ENCODE measurements around the gene LRRC8E. TPM values are rescaled to one million over a fixed set of nuclear protein-coding genes. Genes with fewer than 3 reads are reported as not detected.

Gene LRRC8E
- total and polyA plus RNA-seq, 4 donors, result 1.8 to 3.3 (median 2.4) TPM; not detected in 1

DNA sequence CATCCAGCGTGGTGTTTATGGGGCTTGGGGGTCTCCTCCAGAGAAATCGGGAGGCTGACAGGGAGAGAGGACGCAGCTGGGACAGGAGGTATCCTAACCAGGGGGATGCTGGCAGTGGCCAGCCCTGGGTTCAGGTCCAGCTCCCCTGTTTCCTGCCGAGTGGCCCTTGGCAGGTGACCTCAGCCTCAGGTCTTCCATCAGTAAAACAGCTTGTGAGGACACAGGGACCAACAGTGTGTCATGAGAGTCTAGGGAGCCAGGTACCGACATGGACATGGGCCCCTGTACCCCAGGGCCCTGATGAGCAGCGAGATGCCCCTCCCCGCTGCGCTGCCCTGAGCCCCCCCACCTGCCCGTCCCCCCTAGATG lies 38.7 kb upstream of the LRRC8E start:
- TF ChIP-seq HNF4A (conservative IDR thresholded peaks at IDR 0.05) (no peak), TAF1 (conservative IDR thresholded peaks at IDR 0.05) (no peak), NR2F2 (IDR thresholded peaks at IDR 0.05) (no peak), GABPA (IDR thresholded peaks at IDR 0.05 in 1 of 2, conservative IDR thresholded peaks at IDR 0.05 in 1 of 2) (no peak), EGR1 (IDR thresholded peaks at IDR 0.05; ENCODE audit: low read depth in 2 of 2) (no peak), HNF4G (IDR thresholded peaks at IDR 0.05) (no peak), RAD21 (IDR thresholded peaks at IDR 0.05) (no peak), FOXA2 (IDR thresholded peaks at IDR 0.05) (no peak), JUND (IDR thresholded peaks at IDR 0.05) (no peak), YY1 (IDR thresholded peaks at IDR 0.05) (no peak), FOXA1 (IDR thresholded peaks at IDR 0.05) (no peak), SP1 (IDR thresholded peaks at IDR 0.05) (no peak), RXRA (IDR thresholded peaks at IDR 0.05) (no peak)
- TF ChIP-seq, protein P1, sequence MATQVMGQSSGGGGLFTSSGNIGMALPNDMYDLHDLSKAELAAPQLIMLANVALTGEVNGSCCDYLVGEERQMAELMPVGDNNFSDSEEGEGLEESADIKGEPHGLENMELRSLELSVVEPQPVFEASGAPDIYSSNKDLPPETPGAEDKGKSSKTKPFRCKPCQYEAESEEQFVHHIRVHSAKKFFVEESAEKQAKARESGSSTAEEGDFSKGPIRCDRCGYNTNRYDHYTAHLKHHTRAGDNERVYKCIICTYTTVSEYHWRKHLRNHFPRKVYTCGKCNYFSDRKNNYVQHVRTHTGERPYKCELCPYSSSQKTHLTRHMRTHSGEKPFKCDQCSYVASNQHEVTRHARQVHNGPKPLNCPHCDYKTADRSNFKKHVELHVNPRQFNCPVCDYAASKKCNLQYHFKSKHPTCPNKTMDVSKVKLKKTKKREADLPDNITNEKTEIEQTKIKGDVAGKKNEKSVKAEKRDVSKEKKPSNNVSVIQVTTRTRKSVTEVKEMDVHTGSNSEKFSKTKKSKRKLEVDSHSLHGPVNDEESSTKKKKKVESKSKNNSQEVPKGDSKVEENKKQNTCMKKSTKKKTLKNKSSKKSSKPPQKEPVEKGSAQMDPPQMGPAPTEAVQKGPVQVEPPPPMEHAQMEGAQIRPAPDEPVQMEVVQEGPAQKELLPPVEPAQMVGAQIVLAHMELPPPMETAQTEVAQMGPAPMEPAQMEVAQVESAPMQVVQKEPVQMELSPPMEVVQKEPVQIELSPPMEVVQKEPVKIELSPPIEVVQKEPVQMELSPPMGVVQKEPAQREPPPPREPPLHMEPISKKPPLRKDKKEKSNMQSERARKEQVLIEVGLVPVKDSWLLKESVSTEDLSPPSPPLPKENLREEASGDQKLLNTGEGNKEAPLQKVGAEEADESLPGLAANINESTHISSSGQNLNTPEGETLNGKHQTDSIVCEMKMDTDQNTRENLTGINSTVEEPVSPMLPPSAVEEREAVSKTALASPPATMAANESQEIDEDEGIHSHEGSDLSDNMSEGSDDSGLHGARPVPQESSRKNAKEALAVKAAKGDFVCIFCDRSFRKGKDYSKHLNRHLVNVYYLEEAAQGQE (IDR thresholded peaks at IDR 0.05), result no peak
- TF ChIP-seq, protein P2, sequence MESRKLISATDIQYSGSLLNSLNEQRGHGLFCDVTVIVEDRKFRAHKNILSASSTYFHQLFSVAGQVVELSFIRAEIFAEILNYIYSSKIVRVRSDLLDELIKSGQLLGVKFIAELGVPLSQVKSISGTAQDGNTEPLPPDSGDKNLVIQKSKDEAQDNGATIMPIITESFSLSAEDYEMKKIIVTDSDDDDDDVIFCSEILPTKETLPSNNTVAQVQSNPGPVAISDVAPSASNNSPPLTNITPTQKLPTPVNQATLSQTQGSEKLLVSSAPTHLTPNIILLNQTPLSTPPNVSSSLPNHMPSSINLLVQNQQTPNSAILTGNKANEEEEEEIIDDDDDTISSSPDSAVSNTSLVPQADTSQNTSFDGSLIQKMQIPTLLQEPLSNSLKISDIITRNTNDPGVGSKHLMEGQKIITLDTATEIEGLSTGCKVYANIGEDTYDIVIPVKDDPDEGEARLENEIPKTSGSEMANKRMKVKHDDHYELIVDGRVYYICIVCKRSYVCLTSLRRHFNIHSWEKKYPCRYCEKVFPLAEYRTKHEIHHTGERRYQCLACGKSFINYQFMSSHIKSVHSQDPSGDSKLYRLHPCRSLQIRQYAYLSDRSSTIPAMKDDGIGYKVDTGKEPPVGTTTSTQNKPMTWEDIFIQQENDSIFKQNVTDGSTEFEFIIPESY (IDR thresholded peaks at IDR 0.05), result no peak
- TF ChIP-seq, protein P3, sequence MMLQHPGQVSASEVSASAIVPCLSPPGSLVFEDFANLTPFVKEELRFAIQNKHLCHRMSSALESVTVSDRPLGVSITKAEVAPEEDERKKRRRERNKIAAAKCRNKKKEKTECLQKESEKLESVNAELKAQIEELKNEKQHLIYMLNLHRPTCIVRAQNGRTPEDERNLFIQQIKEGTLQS (IDR thresholded peaks at IDR 0.05), result no peak
- TF ChIP-seq, protein P4, sequence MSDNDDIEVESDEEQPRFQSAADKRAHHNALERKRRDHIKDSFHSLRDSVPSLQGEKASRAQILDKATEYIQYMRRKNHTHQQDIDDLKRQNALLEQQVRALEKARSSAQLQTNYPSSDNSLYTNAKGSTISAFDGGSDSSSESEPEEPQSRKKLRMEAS (IDR thresholded peaks at IDR 0.05), result no peak
- DNase-seq (ENCODE audit: low spot score), result no peak
- Histone ChIP-seq H3K27ac (ENCODE audit: low read depth in 1 of 2, low read length in 2 of 2) (no peak overlapping the region), H3K4me1 (ENCODE audit: control insufficient read depth in 4 of 4, insufficient read depth in 4 of 4, low read length in 3 of 4) (peaks cover 5 to 12% (median 6%) of the 10 kb centered on the region in 4 donors), H3K27me3 (ENCODE audit: control insufficient read depth in 4 of 4, insufficient read depth in 4 of 4, low read length in 3 of 4) (no peaks in the 10 kb centered on the region), H3K9ac (ENCODE audit: low read depth in 1 of 2, low read length in 2 of 2) (no peak overlapping the region), H3K9me3 (ENCODE audit: control insufficient read depth in 4 of 4, low read length in 3 of 4) (no peaks in the 10 kb centered on the region), H3K4me3 (ENCODE audit: low read depth in 1 of 3, low read length in 3 of 3) (no peak overlapping the region), H3K36me3 (ENCODE audit: control insufficient read depth in 4 of 4, insufficient read depth in 3 of 4, low read depth in 1 of 4, low read length in 3 of 4) (no peaks in the 10 kb centered on the region)
- WGBS, result 93% methylated on average over 9 of the region's 9 CpGs

DNA sequence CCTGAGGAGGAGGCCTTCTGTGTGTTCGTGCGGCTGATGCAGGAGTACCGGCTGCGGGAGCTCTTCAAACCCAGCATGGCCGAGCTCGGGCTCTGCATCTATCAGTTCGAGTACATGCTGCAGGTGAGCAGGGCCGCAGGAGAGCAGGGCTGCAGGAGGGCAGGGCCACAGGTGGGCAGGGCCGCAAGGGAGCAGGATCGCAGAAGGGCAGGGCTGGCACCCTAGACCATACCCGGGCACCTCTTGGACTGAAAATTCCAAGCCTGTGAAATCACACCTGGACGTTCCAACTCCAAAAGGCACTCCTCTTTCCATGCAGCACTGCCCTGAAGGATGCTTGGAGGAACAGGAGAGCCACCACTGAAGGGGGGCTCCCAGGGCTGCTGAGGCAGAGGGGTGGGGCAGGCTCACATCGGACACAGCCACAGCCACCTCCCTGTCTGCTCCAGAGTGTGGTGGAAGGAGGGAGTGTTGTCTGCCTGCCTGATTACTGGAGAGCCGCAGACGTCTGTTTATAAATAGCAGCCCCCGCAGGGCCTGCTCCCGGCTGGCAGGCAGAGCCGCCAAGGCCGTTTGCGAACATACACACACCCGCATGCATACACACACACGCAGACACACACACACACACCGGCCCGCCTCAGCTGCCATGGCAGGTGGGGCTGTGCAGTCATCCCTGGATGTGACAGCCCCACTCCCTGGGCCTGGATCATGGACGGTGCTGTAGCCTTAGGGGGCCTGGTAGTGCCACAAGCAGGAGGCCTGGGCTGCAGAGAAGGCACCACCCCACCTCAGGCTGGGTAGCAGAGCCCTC lies 38.1 kb upstream of the LRRC8E start:
- H3K36me3 ChIP-seq (ENCODE audit: control insufficient read depth in 4 of 4, insufficient read depth in 3 of 4, low read depth in 1 of 4, low read length in 3 of 4), result no peaks in the 10 kb centered on the region
- no peaks in the 10 kb centered on the region for H3K9me3 ChIP-seq (ENCODE audit: control insufficient read depth in 4 of 4, low read length in 3 of 4)
- 87% methylated on average over 25 of the region's 25 CpGs for WGBS
- H3K27ac ChIP-seq (ENCODE audit: low read depth in 1 of 2, low read length in 2 of 2), result no peak overlapping the region
- no peak overlapping the region for H3K4me3 ChIP-seq (ENCODE audit: low read depth in 1 of 3, low read length in 3 of 3)
- H3K9ac ChIP-seq (ENCODE audit: low read depth in 1 of 2, low read length in 2 of 2), result no peak overlapping the region
- peaks cover 5 to 12% (median 6%) of the 10 kb centered on the region in 4 donors for H3K4me1 ChIP-seq (ENCODE audit: control insufficient read depth in 4 of 4, insufficient read depth in 4 of 4, low read length in 3 of 4)
- H3K27me3 ChIP-seq (ENCODE audit: control insufficient read depth in 4 of 4, insufficient read depth in 4 of 4, low read length in 3 of 4), result no peaks in the 10 kb centered on the region
- no peak for TF ChIP-seq FOXA2 (IDR thresholded peaks at IDR 0.05)
- no peak for DNase-seq (ENCODE audit: low spot score)
